ENCODE measurements around the gene HNRNPA1. TPM values are rescaled to one million over a fixed set of nuclear protein-coding genes. Genes with fewer than 3 reads are reported as not detected.

Gene HNRNPA1
- total RNA-seq, 1 experiment from 2014 or later, result 2,589 TPM

GRCh38 chr12:54330442-54330841, 49.9 kb downstream of the HNRNPA1 start:
- CTCF ChIA-PET, result interaction anchor here (0.8 to 1.2 kb wide), 2 partner anchors 48 to 116 kb away, joined by 4 to 6 read pairs; no protein-coding TSS in a partner anchor
- H3K36me3 Mint-ChIP-seq, result no peaks in the 10 kb centered on the region
- no peaks in the 10 kb centered on the region for H3K9me3 Mint-ChIP-seq
- ATAC-seq (no peak), DNase-seq (ENCODE audit: low spot score) (no peak)
- no peak overlapping the region for H3K27ac Mint-ChIP-seq
- H3K27me3 Mint-ChIP-seq (ENCODE audit: low read depth), result no peaks in the 10 kb centered on the region
- peaks cover 29% of the 10 kb centered on the region for H3K4me1 Mint-ChIP-seq
- TF ChIP-seq NR3C1 (CRISPR knock-in tag; conservative IDR thresholded peaks at IDR 0.05; ENCODE audit: low read depth), result no peak
- TF ChIP-seq CREM (CRISPR knock-in tag; IDR thresholded peaks at IDR 0.05), result no peak
- TF ChIP-seq, protein P1, sequence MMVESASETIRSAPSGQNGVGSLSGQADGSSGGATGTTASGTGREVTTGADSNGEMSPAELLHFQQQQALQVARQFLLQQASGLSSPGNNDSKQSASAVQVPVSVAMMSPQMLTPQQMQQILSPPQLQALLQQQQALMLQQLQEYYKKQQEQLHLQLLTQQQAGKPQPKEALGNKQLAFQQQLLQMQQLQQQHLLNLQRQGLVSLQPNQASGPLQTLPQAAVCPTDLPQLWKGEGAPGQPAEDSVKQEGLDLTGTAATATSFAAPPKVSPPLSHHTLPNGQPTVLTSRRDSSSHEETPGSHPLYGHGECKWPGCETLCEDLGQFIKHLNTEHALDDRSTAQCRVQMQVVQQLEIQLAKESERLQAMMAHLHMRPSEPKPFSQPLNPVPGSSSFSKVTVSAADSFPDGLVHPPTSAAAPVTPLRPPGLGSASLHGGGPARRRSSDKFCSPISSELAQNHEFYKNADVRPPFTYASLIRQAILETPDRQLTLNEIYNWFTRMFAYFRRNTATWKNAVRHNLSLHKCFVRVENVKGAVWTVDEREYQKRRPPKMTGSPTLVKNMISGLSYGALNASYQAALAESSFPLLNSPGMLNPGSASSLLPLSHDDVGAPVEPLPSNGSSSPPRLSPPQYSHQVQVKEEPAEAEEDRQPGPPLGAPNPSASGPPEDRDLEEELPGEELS (CRISPR knock-in tag; IDR thresholded peaks at IDR 0.05), result no peak
- TF ChIP-seq NFYB (CRISPR knock-in tag; conservative IDR thresholded peaks at IDR 0.05; ENCODE audit: low read depth), result no peak
- TF ChIP-seq IRF2 (CRISPR knock-in tag; IDR thresholded peaks at IDR 0.05; ENCODE audit: borderline replicate concordance, low read depth), result no peak
- no peak for TF ChIP-seq NFE2L1 (CRISPR knock-in tag; IDR thresholded peaks at IDR 0.05)
- TF ChIP-seq ZNF232 (CRISPR knock-in tag; IDR thresholded peaks at IDR 0.05), result no peak
- no peak for TF ChIP-seq USF2 (CRISPR knock-in tag; IDR thresholded peaks at IDR 0.05)
- no peak for TF ChIP-seq FOXJ3 (CRISPR knock-in tag; IDR thresholded peaks at IDR 0.05; ENCODE audit: borderline replicate concordance)
- TF ChIP-seq PRRX2 (CRISPR knock-in tag; IDR thresholded peaks at IDR 0.05), result no peak
- no peak for TF ChIP-seq KAT7 (CRISPR knock-in tag; IDR thresholded peaks at IDR 0.05; ENCODE audit: borderline replicate concordance)
- no peak for TF ChIP-seq JAZF1 (CRISPR knock-in tag; IDR thresholded peaks at IDR 0.05)
- TF ChIP-seq, protein P2, sequence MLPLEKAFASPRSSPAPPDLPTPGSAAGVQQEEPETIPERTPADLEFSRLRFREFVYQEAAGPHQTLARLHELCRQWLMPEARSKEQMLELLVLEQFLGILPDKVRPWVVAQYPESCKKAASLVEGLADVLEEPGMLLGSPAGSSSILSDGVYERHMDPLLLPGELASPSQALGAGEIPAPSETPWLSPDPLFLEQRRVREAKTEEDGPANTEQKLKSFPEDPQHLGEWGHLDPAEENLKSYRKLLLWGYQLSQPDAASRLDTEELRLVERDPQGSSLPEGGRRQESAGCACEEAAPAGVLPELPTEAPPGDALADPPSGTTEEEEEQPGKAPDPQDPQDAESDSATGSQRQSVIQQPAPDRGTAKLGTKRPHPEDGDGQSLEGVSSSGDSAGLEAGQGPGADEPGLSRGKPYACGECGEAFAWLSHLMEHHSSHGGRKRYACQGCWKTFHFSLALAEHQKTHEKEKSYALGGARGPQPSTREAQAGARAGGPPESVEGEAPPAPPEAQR (CRISPR knock-in tag; IDR thresholded peaks at IDR 0.05), result no peak
- POLR2A ChIA-PET, result interaction anchor here (0.7 kb wide), 1 partner anchor 22 kb away, joined by 3 read pairs; no protein-coding TSS in a partner anchor
- no peak overlapping the region for H3K4me3 Mint-ChIP-seq

DNA sequence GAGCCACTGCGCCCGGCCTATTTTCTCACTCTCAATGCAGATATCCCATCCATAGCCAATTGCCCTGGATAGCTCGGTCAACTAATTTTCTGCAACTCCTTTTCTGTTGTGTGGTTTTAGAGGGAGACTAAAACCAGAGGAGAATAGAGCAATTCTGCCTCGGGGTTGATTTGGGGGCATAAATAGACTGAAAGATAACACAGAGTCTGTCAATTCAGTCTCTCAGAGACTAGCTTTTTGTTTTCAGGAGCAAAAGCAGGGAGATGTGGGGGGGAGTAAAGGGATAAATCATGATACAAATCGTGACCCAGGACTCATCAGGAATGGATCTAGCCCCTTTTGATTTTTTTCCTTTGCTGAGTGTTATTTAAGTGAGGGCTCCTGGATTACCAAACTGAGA, 50.9 kb downstream of the HNRNPA1 start:
- ATAC-seq (no peak), DNase-seq (ENCODE audit: low spot score) (no peak)
- TF ChIP-seq NFE2L1 (CRISPR knock-in tag; IDR thresholded peaks at IDR 0.05) (no peak), PRRX2 (CRISPR knock-in tag; IDR thresholded peaks at IDR 0.05) (no peak), MYBL2 (CRISPR knock-in tag; IDR thresholded peaks at IDR 0.05) (no peak), ETV6 (CRISPR knock-in tag; IDR thresholded peaks at IDR 0.05) (no peak), AR (CRISPR knock-in tag; IDR thresholded peaks at IDR 0.05) (no peak), MAX (CRISPR knock-in tag; IDR thresholded peaks at IDR 0.05) (no peak), SMAD3 (CRISPR knock-in tag; IDR thresholded peaks at IDR 0.05; ENCODE audit: borderline replicate concordance) (no peak), GRHL2 (CRISPR knock-in tag; IDR thresholded peaks at IDR 0.05; ENCODE audit: insufficient replicate concordance, severe bottlenecking) (no peak), ZNF263 (CRISPR knock-in tag; IDR thresholded peaks at IDR 0.05; ENCODE audit: low read depth) (no peak), EMX1 (CRISPR knock-in tag; IDR thresholded peaks at IDR 0.05) (no peak), TEAD4 (CRISPR knock-in tag; IDR thresholded peaks at IDR 0.05) (no peak), ZNF317 (CRISPR knock-in tag; IDR thresholded peaks at IDR 0.05; ENCODE audit: borderline replicate concordance, low read depth) (no peak)
- TF ChIP-seq, protein P3, sequence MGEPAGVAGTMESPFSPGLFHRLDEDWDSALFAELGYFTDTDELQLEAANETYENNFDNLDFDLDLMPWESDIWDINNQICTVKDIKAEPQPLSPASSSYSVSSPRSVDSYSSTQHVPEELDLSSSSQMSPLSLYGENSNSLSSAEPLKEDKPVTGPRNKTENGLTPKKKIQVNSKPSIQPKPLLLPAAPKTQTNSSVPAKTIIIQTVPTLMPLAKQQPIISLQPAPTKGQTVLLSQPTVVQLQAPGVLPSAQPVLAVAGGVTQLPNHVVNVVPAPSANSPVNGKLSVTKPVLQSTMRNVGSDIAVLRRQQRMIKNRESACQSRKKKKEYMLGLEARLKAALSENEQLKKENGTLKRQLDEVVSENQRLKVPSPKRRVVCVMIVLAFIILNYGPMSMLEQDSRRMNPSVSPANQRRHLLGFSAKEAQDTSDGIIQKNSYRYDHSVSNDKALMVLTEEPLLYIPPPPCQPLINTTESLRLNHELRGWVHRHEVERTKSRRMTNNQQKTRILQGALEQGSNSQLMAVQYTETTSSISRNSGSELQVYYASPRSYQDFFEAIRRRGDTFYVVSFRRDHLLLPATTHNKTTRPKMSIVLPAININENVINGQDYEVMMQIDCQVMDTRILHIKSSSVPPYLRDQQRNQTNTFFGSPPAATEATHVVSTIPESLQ (CRISPR knock-in tag; IDR thresholded peaks at IDR 0.05), result no peak
- Mint-ChIP-seq H3K4me3 (no peak overlapping the region), H3K4me1 (peaks cover 29% of the 10 kb centered on the region), H3K36me3 (no peaks in the 10 kb centered on the region), H3K27me3 (ENCODE audit: low read depth) (no peaks in the 10 kb centered on the region), H3K27ac (no peak overlapping the region), H3K9me3 (no peaks in the 10 kb centered on the region)
- POLR2A ChIA-PET, result no interaction called here
- CTCF ChIA-PET, result interaction anchor here (0.7 to 7.7 kb wide), 3 partner anchors 28 to 68 kb away, joined by 3 to 200 read pairs (median 6); partner anchors contain the start of gene NFE2

Data from WTC11 (cell line).